Brain microvascular endothelial cell (primary cell): ENCODE data around the gene FSTL1.

ENCODE experiments used
- DNase-seq: peaks from one replicate; pipeline ENCODE4 v3.0.0-alpha.2; 2020
- H3K27ac ChIP-seq: fragments of 250-450 bp; sonication (Bioruptor Pico); 2 replicates; pipeline ENCODE4 v1.5.1; 2020; ENCODE audit warnings: mild to moderate bottlenecking, moderate library complexity
- H3K27me3 ChIP-seq: fragments of 250-450 bp; sonication (Bioruptor Pico); replicated peaks from 2 replicates; pipeline ENCODE4 v1.5.1; 2020; ENCODE audit warnings: mild to moderate bottlenecking
- H3K36me3 ChIP-seq: fragments of 250-450 bp; sonication (Bioruptor Pico); replicated peaks from 2 replicates; pipeline ENCODE4 v1.5.1; 2020; ENCODE audit warnings: mild to moderate bottlenecking
- H3K4me3 ChIP-seq: 2 replicates; pipeline ENCODE4 v1.5.1; 2011; ENCODE audit warnings: low read depth, mild to moderate bottlenecking, control low read depth, low read length, moderate library complexity
- CTCF ChIP-seq: IDR thresholded peaks from 2 replicates; pipeline ENCODE4 v1.5.1; 2011; ENCODE audit warnings: low read depth, mild to moderate bottlenecking, moderate library complexity, low read length, control low read depth, inconsistent platforms; ENCODE audit errors: missing control alignments
- in situ Hi-C: cut with HindIII; loops from 2 replicates; pipeline ENCODE4 v1.10.0; 2017; ENCODE audit warnings: low sequenced_read_pairs, low pct_ligation_motif_present

Gene FSTL1

GRCh38 chr3:120364101-120364500, 86.7 kb downstream of the FSTL1 start:
- H3K36me3 ChIP-seq = no peaks in the 10 kb centered on the region
- no peak for DNase-seq
- H3K27me3 ChIP-seq = no peaks in the 10 kb centered on the region
- H3K4me3 ChIP-seq = no peak overlapping the region
- in situ Hi-C loops = no loop called here
- no peak for TF ChIP-seq CTCF
- no peak overlapping the region for H3K27ac ChIP-seq

- Histone ChIP-seq H3K27me3 (no peaks in the 10 kb centered on the region), H3K36me3 (no peaks in the 10 kb centered on the region), H3K27ac (no peak overlapping the region), H3K4me3 (no peak overlapping the region)
- in situ Hi-C loops = no loop called here
- no peak for TF ChIP-seq CTCF
- no peak for DNase-seq
Observed at GRCh38 chr3:120357807-120358206, 93.0 kb downstream of the FSTL1 start.

GRCh38 chr3:120355486-120355885, 95.3 kb downstream of the FSTL1 start:
- no peak for TF ChIP-seq CTCF
- Histone ChIP-seq H3K27ac (no peak overlapping the region), H3K27me3 (no peaks in the 10 kb centered on the region), H3K4me3 (no peak overlapping the region), H3K36me3 (no peaks in the 10 kb centered on the region)
- no peak for DNase-seq
- in situ Hi-C loops = no loop called here

GRCh38 chr3:120353463-120353862, 97.3 kb downstream of the FSTL1 start:
- in situ Hi-C loops = no loop called here
- no peak overlapping the region for H3K27ac ChIP-seq
- no peak for TF ChIP-seq CTCF
- no peaks in the 10 kb centered on the region for H3K27me3 ChIP-seq
- H3K36me3 ChIP-seq = no peaks in the 10 kb centered on the region
- H3K4me3 ChIP-seq = no peak overlapping the region
- no peak for DNase-seq

GRCh38 chr3:120352017-120352416, 98.8 kb downstream of the FSTL1 start:
- TF ChIP-seq CTCF = no peak
- H3K36me3 ChIP-seq = no peaks in the 10 kb centered on the region
- no peak overlapping the region for H3K27ac ChIP-seq
- H3K4me3 ChIP-seq = no peak overlapping the region
- in situ Hi-C loops = no loop called here
- H3K27me3 ChIP-seq = no peaks in the 10 kb centered on the region
- no peak for DNase-seq

GRCh38 chr3:120350401-120350941, 100.3 kb downstream of the FSTL1 start:
- in situ Hi-C loops = no loop called here
- no peak for TF ChIP-seq CTCF
- peak overlapping the region; percentile 75 for H3K27ac ChIP-seq
- H3K36me3 ChIP-seq = no peaks in the 10 kb centered on the region
- H3K4me3 ChIP-seq = no peak overlapping the region
- no peaks in the 10 kb centered on the region for H3K27me3 ChIP-seq
- DNase-seq = no peak
